Stimulated activated CD4-positive, alpha-beta T cell treated with anti-CD3 and anti-CD28 coated beads, Interleukin-12 subunit alpha, Interleukin-12 subunit beta, amount 100 ng/mL, for 4 hours (primary cell): ENCODE data around the gene MRFAP1.
A peak's percentile ranks its signal among the peaks of the same experiment; 100 is the strongest.

ENCODE experiments used
- DNase-seq: peaks from one replicate; pipeline ENCODE4 v3.0.0-alpha.2; 2020

Gene MRFAP1

GRCh38 chr4:6640292-6641163 lies at the start of gene MRFAP1:
Gene MRFAP1 (plus strand): TSS chr4:6640685. CDS start chr4:6640863, 178 bp downstream.
- peak; percentile 89 for DNase-seq

- no peak for DNase-seq
Measured at GRCh38 chr4:6591313-6591712, 49.2 kb upstream of the MRFAP1 start.

DNA sequence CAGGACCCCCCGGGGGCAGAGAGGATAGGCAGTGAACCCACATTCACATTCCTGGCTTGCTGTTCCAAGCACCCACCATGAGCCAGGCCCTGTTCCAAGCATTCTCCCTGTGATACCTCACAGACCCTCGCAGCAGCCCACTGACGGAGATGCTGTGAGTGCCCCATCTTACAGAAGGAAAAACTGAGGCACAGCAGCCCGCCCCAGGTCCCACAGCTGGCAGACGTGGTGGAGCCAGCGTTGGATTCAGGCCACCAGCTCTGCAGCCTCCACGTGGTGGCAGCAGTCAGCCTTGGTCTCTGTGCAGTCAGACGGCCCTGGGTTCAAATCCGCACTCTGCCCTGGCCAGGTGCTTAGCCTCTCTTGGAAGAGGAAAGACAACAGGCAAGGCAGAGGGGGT lies 48.7 kb upstream of the MRFAP1 start:
- DNase-seq = no peak

DNA sequence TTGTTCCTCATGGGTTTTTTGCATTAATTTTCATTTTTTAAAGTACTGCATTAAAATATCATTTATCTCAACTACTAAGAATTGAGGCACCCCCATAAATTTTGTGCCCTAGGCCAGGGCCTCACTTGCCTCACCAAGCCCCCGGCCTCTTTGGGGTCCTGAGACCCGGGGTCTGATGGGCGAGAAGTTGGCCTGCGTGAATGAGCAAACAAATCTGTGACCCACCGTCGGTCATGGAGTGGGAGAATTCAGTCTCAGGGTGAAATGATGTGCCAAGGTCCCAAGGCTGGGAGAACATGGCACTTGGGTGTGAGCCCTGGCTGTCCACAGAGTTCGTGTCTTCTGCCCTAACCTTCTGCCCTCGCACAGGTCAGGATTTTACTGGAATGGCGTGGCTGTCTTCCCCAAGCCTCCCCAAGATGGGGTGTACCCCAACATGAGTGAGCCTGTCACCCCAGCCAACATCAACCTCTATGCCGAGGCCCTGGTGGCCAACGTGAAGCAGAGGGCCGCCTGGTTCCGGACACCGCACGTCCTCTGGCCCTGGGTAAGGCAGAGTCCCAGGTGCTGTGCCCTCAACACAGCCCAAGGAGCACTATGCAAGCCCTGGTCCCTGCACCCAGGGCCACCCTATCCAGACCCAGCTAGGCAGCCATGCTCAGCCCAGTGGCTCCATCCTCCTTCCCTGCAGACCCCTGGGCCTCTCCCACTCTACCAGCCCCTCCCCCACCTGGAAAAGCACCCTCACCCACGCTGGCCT lies 47.5 kb upstream of the MRFAP1 start:
- no peak for DNase-seq

- DNase-seq = no peak
Measured at GRCh38 chr4:6594341-6594740, 46.1 kb upstream of the MRFAP1 start.

GRCh38 chr4:6594826-6595355 lies 45.6 kb upstream of the MRFAP1 start:
- DNase-seq = no peak

GRCh38 chr4:6595897-6596537 lies 44.5 kb upstream of the MRFAP1 start:
- no peak for DNase-seq

DNA sequence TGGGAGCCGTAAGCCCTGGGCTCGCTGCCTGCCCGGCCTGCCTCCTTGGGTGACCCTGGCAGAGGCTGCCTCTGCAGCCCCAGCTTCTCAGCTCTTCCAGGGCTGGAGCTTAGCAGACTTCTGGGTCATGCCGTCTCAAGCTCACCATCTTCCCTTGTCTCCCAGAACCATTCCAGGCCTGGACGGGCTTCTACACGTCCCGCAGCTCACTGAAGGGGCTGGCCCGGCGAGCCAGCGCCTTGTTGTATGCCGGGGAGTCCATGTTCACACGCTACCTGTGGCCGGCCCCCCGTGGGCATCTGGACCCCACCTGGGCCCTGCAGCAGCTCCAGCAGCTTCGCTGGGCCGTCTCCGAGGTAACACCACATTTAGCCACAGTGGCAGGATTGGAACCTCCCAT lies 43.5 kb upstream of the MRFAP1 start:
- DNase-seq = no peak

DNA sequence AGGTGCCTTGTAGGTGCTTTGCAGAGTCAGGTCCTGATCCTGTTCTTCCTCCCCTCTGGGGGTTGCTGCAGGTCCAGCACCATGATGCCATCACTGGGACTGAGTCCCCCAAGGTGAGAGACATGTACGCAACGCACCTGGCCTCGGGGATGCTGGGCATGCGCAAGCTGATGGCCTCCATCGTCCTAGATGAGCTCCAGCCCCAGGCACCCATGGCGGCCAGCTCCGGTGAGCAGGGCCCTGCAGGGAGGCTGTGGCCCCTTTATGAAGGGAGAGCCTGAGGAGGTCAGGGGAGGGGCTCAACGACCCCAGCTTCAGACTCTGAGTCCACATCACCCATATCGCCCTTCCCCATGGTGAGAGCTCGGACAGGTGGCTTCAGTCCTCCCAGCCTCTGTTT lies 42.4 kb upstream of the MRFAP1 start:
- no peak for DNase-seq

- DNase-seq = no peak
Measured at GRCh38 chr4:6598641-6599040, 41.8 kb upstream of the MRFAP1 start.

DNA sequence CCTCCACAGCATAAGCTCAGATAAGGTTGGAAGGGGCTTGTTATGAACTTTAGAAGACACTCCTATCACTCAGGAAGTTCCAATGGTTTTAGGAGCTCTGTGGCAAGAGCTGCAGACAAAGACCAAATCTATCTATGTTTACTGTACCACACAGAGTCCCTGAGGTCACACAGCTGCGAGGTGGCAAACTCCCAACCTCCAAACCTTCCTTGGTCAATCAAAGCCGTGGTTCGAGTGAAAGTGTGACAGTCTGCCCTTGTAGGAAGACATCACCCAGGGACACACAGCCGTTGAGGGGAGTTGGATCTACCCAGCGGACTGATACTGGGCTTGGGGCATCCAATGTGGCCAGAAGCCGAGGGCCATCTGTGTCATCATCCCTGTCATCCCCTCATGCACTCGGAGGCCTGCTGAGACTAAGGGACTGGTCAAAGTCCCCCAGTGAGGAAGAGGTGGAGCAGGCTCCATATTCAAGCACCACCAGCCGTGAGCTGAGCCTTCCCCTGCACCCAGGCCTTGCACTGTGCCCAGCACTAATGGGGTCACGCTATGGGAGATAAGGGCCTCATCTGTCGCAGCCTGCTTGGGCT lies 38.7 kb upstream of the MRFAP1 start:
- DNase-seq = no peak

- DNase-seq = no peak
Measured at GRCh38 chr4:6602289-6602688, 38.2 kb upstream of the MRFAP1 start.

DNA sequence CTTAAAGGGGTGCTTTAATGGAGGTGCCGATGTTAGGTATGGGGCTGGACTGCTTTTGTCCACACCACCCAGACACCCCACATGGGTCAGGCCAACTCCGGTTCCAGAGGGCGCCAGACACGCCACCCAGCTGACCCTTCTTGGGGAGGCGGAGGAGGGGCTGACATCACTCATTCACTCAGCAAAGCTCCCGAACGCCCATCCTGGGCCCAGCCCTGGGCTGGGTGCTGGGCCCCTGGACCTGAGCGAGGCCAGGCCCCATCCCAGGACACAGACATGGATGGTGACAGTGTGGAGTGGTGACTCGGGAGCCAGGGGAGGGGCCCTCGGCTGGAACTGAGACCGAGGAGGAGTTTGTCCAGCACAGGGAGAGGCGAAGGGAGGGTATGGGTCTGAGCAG lies 37.4 kb upstream of the MRFAP1 start:
- DNase-seq = no peak

- DNase-seq = no peak
Measured at GRCh38 chr4:6605114-6605513, 35.4 kb upstream of the MRFAP1 start.

- no peak for DNase-seq
Measured at GRCh38 chr4:6605605-6606004, 34.9 kb upstream of the MRFAP1 start.

DNA sequence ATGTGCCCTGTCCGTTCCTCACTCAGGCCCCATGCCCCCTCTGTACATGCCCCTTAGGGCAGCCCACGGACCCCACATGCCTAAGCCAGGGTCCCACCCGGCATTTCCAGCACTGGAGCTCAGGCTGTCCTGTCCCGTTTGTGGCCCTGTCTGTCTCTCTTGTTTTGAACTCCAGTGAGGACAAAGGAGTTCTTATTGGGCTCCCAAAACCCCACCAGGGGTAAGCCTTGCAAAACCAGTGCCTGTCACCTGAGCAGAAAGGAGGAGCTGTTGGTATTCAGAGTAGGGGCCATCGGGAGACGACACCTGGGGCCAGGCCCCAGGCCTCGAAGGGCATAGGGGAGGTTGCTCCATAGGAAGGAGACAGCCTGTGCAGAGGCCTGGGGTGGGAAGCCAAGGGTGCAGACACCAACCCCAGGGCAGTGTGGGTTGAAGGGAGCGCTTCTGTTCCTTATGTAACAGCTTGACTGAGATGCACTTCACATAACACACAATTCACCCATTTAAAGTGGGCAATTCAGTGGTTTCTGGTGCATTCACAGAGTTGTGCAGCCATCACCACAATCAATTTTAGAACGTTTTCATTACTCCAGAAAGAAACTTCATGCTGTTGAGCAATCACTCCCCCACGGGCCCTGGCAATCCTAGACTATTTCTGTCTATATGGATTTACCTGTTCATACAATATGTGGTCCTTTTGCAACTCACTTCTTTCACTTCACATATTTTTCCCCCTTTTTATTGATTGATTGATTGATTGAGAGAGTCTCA lies 33.8 kb upstream of the MRFAP1 start:
- no peak for DNase-seq

DNA sequence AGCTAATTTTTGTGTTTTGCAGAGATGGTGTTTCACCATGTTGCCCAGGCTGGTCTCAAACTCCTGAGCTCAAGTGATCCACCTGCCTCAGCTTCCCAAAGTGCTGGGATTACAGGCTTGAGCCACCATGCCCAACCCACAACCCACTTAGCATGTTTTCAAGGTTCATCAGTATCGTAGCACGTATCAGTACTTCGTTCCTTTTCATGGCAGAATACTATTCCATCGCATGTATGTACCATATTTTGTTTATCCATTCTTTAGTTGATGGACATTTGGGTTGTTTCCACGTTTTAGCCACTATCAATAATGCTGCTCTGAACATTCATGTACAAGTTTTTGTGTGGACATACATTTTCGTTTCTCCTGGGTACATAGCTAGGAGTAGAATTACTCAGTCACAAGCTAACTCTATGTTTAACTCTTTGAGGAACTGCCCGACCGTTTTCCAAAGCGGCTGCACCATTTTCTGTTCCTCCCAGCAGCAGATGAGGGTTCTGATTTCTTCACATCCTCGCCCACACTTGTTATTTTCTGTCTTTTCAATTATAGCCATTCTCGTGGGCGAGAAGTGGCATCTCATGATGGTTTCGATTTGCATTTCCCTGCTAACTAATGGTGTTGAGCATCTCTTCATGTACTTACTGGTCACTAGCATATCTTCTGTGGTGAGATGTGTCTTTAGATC lies 33.0 kb upstream of the MRFAP1 start:
- no peak for DNase-seq

- no peak for DNase-seq
Measured at GRCh38 chr4:6608758-6609414, 31.6 kb upstream of the MRFAP1 start.

- no peak for DNase-seq
Measured at GRCh38 chr4:6609415-6610079, 30.9 kb upstream of the MRFAP1 start.

GRCh38 chr4:6610856-6611430 lies 29.5 kb upstream of the MRFAP1 start:
- no peak for DNase-seq
